IPS-NIHi7 (cell line): ENCODE results near the gene COX7A2L.

Experiments used
- DNase-seq: peaks from one replicate; pipeline ENCODE4 v3.0.0; 2012; ENCODE audit warnings: mixed read lengths; ENCODE audit errors: extremely low spot score

COX7A2L gene

DNA sequence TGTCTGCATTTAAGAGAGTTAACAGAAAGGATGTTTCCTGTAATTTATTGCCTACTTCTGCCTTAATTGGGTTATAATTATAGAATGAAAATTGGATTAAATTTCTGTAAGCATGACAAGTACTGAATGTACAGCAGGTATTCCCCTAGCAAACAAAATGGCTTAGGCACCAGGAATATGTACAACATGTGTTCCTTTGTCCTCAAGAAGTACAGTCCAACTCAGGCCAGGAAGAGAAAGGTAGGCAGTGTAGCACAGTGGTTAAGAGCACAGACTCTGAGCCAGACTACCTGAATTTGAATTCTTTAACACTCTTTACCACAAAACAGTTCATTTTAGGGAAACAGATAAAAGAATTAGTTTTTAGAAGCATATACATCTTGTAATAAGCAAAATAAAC, 43.1 kb downstream of the COX7A2L start:
- no peak for DNase-seq

DNA sequence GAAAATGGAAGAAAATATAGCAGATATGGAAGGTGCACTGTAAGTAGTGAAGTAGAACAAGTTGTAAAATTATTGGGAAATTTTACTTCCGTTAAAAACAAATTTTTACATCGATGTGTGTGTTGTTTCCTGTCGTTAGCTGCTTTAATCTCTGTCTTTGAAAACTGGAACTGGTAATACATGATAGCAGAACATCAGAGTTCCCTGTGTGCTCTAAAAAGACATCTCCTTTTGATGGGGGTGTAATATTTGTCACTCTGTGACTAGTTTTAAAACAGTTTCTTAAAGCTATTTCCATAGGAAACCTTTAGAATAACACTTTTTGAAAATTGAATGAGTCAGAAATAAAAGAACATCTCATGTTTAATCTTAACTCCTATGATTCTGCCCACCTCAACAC, 43.5 kb downstream of the COX7A2L start:
- DNase-seq = no peak

DNA sequence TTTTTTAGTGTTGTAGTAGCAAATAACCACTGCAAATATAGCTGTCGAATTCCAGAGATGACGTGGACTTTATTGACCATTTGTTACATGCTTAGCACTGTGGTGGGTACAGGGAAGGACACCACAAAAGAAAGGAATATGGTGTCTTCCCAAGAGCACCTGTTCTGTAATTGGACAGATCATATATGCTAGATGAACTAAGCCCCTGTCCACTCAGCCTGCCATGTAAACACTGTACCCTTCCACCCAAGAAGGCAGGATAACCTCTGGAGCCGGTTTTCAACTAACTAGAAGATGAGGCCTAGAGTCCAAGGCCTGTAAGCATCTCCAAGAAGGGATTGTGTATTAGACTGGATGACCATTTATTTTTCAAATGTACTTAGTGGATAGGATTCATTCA, 44.1 kb downstream of the COX7A2L start:
- no peak for DNase-seq

DNA sequence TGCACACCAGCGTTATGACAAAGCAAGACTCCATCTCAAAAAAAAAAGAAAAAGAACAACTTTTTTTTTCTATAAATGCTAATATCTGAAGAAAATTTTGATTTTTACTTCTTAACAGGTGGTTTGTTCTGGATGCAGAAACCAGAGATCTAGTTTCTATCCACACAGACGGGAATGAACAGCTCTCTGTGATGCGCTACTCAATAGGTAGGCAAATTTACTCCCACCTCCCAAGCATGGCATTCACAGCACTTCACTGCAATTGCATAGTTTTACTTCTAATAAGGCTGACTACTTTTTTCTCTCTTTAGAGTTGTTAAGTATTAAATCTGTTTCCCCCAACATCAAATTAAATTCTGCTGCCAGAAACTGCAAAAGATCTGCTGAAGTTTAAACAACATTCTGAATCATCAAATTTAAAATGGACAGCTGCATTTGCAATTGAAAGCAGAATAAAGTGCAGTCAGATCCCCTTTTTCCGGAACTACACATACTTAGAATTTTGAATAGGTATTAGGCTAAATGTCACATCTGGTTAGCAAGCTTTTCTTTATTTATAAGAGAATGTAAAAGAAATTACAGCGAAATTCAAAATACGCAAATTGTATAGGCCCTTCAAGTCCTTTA, 45.1 kb downstream of the COX7A2L start:
- DNase-seq = no peak

DNA sequence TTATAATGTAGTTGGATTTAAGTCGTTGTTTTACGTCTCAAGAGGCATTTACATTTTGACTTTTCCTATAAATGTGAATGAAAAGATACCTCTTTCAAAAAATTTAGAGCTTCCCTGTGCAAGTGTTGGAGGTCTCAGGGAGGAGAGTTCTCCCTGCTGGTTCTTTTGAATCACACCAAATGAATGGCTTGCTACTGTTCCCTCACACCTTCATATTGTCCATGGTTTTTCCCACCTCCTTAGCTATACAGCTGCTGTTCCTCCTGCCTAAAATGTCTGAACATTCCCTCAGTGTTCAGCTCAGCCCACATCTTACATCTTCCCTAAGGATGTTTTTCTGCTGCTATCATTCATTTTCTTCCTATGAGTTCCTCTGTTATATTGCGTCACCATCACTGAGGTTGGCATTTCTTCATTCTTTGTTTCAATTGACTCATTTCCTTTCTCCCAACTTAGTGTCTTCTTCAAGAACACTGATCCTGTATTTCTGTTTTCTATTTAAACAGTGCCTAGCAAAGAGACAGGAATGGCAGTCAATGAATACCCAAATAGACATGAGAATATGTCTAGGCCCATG, 46.0 kb downstream of the COX7A2L start:
- no peak for DNase-seq

DNA sequence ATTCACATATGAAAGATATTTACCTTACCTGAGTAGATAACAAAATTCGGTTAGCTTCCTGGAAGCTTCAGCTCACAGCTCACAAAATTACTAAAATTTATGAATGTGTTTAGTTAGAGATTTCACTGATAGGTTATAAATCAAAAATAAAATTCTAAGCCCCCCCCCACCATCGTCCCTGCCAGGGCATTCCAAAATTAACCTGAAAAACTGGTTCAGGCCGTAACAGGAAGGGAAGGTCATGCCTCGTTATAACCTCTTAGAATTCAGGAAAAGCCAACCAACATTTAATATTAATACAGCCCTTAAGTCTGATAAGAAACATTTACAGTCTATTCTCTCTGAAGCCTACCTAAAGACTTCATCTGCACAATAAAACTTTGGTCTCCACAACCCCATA, 48.9 kb downstream of the COX7A2L start:
- no peak for DNase-seq

DNA sequence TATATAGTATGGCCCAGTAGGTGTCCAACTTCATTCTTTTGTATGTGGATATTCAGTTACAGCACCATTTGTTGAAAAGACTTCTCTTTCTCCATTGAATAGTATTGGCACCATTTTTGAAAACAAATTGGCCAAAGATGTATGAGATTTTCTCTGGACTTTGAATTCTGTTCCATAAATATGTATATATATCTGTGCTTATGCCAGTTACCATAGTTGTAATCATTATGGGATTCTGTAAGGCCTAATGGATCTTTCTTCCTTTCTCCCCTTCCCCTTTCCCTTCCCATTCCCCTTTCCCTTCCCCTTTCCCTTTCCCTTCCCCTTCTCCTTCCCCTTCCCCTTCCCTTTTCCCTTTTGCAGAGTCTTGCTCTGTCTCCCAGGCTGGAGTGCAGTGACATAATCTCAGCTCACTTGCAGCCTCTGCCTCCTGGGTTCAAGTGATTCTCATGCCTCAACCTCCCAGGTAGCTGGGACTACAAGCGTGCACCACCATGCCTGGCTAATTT, 51.0 kb downstream of the COX7A2L start:
- DNase-seq = no peak

DNA sequence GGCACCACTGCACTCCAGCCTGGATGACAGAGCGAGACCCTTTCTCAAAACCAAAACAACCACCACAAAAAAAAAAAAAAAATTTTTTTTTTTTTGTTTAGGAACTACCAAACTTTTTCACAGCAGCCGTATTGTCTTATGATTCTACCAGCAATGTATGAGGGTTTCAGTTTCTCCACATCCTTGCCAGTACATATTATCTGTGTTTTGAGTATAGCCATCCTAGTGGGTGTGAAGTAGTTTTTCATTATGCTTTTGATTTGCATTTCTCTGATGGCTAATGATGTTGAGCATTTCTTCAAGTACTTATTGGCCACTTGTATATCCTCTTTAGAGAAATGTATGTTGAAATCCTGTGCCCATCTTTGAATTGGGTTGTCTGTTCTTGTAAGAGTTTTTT, 51.7 kb downstream of the COX7A2L start:
- DNase-seq = no peak

DNA sequence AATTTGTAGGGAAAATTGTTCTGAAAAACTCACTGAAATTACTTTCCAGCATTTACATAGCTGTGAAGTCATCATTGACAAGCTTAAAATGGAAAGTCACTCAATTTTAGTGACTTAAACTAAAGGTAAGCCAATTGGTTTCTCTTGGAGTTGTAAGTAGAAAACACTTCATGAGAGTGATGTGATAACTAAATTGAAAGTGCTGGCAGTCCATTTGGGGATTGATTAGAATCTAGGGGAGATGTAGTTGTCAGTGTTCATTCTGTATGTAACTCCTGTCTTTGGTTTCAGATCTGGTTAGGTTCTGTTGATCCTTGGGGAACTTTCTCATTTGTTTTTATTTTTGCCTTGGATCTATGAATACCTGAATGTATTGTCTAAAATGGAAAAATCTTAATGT, 53.8 kb downstream of the COX7A2L start:
- DNase-seq = no peak

DNA sequence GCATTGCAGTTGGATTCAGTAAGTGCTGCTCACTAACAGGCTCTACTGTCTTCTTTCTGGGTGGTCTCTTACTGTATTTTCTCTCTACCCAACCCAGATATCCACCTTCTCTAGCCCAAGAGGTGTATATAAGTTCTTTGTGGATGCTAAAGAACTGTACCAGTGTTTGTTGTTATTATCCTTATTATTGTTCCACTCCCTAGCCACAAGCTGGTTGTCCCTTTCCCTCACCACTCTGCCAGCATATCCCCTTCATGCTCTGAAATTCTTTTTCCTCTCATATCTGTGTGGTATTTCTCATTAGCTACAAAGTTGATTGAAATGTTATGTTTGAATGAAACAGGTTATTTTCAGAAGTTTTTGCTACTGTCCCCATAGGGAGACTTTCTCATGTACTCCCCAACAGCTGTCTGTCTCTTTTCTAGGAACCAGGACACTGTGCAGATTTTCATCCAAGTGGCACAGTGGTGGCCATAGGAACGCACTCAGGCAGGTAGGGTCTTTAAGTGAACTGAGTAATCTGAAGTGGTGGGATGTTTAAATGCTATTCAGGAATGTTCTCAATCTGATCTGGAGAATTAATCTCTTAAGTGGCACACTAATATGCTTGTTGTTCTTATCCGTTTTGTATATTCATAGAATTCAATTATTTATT, 56.8 kb downstream of the COX7A2L start:
- no peak for DNase-seq

DNA sequence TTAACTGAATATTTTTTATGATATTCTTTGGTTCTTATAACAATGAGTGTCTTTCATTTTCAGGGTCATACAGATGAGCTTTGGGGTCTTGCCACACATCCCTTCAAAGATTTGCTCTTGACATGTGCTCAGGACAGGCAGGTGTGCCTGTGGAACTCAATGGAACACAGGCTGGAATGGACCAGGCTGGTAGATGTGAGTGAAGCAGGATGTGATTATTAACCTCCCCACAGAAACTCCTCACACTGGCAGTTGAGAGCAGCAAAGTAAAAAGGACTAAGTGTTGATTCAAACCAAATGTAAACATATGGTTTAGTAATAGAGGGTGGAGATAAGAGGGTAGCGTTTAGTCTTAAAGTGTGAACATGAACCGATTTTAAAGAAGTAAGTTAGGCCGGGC, 57.8 kb downstream of the COX7A2L start:
- DNase-seq = no peak

DNA sequence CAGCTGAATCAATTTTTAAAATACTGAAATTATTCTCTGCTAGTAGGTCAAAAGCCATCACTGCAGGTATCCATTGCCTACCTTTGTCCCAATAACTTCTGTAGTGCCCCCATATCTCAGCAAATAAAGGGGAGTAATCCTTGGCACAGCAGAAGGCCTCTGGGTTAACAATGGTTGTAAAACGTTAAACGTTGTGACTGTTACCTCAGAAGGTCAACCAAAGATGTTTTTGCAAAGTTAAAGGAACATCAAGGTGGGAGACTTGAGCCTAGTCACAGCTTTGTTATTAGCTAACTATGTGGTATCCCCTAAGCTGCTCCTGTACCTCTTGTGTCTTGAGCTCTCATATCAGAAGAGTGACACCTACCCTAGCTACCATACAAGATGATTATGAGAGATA, 60.5 kb downstream of the COX7A2L start:
- no peak for DNase-seq
